Raji (cell line): ENCODE data around the gene ATP6V1F.

Experiments
- POLR2A ChIP-seq: IDR thresholded peaks from 2 replicates; pipeline ENCODE4 v1.6.1; 2011; ENCODE audit warnings: low read depth, low read length, control low read depth; ENCODE audit not compliant: insufficient read depth

Gene ATP6V1F

DNA sequence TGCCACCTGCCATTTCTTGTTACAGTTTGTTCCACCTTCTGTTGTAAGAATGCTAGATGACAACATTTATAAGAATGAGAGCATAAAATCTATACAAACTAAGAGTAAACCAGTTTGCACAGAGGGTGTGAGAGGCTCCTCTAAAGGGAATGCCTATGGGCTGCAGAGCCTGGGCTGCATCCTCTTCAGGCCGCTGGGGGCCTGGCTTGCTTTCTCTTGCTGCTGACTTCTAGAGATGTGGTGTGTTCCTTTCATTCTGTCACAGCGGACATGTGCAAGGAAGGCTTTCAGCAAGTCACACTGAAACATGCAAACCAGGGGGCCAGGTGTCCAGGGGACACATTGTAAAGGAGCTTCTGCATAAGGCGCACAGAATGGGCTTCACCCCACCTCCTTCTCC lies 7.1 kb upstream of the ATP6V1F start:
- TF ChIP-seq POLR2A = no peak

DNA sequence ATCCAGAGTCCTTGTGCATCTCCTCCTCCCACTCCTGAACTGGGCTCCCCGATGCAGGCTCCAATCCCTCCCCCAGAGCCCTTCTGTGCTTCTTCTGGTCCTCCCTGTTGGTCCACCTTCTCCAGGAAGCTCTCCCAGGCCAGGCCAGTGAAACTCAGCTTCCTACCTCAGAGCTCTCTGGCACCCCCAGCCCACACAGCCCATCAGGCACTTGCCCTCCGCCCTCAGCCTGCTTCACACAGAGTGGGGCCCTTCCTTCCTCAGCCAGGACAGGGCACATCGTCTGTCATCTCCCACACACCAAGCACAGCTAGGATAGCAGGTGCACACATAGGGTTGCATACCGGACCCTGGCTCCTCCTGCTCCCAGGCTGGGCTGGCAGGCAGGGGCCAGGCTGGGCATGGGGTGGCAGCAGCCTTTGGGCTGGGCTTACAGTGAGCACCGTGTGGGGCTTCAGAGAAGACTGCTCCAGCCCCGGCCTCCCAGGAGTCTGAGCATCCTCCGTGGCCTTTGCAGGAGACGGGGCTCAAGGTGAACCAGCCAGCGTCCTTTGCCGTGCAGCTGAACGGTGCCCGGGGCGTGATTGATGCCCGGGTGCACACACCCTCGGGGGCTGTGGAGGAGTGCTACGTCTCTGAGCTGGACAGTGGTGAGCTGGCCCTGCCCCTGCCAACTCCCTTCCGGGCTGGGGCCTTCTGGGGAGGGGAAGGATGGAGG lies 6.5 kb upstream of the ATP6V1F start:
- no peak for TF ChIP-seq POLR2A

DNA sequence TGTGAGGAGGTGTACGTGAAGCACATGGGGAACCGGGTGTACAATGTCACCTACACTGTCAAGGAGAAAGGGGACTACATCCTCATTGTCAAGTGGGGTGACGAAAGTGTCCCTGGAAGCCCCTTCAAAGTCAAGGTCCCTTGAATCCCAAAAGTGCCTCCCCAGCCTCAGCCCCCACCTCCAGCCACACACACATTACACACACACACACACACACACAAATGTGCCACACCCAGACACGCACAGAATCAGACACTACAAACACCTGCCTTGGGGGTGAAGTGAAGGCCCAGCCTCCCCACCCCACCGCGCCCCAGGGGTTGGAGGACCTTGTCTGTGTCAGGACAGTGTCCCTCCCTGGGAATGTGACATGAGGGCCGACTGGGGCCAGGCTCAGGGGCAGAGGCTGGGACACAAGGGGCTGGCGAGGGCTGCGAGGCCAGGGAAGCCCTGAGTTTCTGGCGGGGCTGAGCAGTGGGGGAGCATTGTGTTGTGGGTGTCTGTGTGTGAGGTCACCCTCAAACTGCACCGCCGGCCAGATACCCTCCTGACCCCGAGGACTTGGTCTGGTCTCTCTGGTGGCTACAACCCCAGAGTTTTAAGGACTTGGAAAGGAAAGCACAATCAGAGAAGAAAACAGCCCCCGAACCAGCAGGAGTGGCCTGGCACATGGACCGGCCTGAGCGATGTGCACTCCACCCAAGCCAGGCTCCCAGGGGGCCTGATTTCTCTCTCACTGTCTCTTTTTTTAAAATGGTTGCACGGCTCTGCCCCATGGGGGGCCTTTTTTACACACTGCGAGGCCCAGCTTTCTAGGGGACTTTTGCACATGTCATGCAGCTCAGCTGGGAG lies 4.0 kb upstream of the ATP6V1F start:
- TF ChIP-seq POLR2A = no peak

- TF ChIP-seq POLR2A = no peak
These were observed 3.2 kb upstream of the ATP6V1F start for GRCh38 chr7:128859232-128860157.

- TF ChIP-seq POLR2A = no peak
These were observed 2.2 kb upstream of the ATP6V1F start for GRCh38 chr7:128860158-128861073.

GRCh38 chr7:128861957-128862570 lies 592 bp upstream of the ATP6V1F start:
- no peak for TF ChIP-seq POLR2A

DNA sequence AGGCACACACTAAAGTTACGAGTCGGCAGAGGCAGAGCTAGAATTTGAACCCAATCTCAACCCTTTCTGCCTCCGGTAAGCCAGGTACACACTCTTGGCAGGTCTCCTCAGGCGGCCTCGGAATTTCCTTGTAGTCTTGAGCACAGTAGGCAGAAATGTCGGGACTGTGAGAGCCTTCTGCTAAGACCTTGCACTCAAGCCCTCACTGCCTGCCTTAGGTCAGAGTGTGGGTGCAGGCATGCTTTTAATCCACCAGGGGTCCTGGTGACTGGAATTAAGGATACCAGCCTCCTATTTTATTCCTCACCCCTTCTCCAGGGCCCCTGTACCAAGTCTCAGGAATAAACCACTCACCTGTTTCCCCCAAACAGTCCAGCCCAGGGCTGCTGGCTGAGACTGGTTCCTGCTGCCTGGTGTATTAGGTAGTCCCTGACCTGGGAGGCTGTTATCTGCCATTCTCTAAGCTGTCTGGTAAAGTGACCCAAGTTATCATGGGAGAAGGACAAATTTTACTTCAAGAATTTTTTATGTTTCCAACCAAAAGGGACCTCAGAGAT lies 855 bp downstream of the ATP6V1F start:
- TF ChIP-seq POLR2A = no peak

GRCh38 chr7:128865303-128865702 lies 2.6 kb downstream of the ATP6V1F start:
- TF ChIP-seq POLR2A = no peak

DNA sequence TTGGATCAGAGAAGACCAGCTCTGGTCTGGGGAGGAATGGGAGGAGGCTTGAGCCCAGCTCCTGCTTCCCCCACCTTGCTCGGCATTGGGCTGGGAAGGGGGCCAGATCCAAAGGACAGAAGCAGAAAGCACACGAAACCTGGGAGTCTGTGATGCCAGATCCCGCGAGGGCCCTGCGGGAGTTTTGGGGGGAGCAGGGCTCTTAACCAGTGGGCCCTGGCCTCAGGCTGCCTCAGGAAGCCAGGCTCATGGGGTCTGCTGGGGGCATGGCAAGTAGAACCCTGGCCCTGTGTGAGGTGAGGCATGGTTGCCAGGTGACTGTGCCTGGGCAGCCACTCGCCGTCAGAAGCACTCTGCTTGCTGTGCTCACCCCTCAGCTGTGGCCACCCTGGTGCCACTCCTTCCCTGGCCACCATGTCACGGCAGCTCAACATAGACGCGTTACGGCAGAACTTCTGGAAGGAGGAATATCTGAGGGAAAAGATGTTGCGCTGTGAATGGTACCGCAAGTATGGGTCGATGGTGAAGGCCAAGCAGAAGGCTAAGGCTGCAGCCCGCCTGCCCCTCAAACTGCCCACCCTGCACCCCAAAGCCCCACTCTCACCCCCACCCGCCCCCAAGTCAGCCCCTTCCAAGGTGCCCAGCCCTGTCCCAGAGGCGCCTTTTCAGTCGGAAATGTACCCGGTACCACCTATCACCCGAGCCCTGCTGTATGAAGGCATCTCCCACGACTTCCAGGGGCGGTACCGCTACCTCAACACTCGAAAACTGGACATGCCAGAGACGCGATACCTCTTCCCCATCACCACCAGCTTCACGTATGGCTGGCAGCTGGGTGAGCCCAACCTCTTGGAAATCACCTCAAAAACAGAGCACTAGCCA lies 3.6 kb downstream of the ATP6V1F start:
- no peak for TF ChIP-seq POLR2A

GRCh38 chr7:128867241-128867640 lies 4.6 kb downstream of the ATP6V1F start:
- TF ChIP-seq POLR2A = no peak

DNA sequence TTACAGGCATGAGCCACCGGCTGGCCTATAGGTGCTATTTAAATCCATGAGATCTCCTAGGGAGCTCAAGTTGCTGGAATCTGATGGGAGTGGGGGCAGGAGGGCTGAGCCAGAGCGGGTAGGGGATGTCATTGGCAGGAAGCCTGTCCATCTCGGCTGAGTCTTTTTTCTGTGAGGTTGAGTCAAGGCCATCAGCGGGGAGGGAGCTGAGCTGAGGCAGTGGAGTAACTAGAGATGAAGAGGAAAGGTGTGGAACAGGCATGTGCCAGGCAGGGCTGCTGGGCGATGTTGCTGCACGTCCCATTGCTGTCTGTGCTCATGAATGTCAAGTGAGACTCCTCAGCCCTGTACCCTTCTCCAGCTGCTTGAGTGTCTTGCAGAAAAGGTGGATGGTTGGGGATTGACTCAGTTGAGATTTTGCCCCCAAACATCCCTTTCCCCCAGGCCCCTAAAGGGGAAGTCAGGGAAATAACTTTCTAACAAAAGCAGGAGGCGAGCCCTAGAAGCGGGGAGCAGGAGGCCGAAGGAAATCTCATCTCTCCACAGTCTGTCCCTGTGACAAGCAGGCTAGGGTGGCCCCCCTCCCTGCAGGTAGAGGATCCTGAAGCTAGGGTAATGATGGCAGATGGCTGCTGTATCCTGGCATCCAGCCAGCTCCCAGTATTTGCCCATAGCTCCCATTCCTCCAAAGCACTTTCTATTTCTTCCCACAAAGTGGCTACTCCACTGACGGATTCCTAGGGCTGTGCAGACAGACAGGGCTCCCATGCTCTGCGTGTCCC lies 5.4 kb downstream of the ATP6V1F start:
- no peak for TF ChIP-seq POLR2A

- TF ChIP-seq POLR2A = no peak
These were observed 6.0 kb downstream of the ATP6V1F start for GRCh38 chr7:128868624-128869137.
